HG03575 (cell line): ENCODE data around the gene C10orf95.

ENCODE experiments used
- ATAC-seq: cut with Tn5 transposase; IDR thresholded peaks from one replicate; pipeline ENCODE4 v1.9.1; 2021; ENCODE audit not compliant: unreplicated experiment, insufficient number of reproducible peaks, low FRiP score; ENCODE audit errors: extremely low read depth

C10orf95 gene

GRCh38 chr10:102408131-102408727, 43.1 kb downstream of the C10orf95 start:
- no peak for ATAC-seq

GRCh38 chr10:102407425-102408130, 43.8 kb downstream of the C10orf95 start:
- no peak for ATAC-seq

- no peak for ATAC-seq
Observed at GRCh38 chr10:102406815-102407214, 44.5 kb downstream of the C10orf95 start.

GRCh38 chr10:102405632-102406031, 45.7 kb downstream of the C10orf95 start:
- ATAC-seq = no peak

GRCh38 chr10:102405108-102405571, 46.2 kb downstream of the C10orf95 start:
- no peak for ATAC-seq

- ATAC-seq = no peak
Observed at GRCh38 chr10:102404361-102405107, 46.8 kb downstream of the C10orf95 start.

GRCh38 chr10:102403115-102403514, 48.2 kb downstream of the C10orf95 start:
- no peak for ATAC-seq

- ATAC-seq = no peak
Observed at GRCh38 chr10:102402512-102402896, 48.8 kb downstream of the C10orf95 start.

GRCh38 chr10:102401735-102402511, 49.4 kb downstream of the C10orf95 start:
- ATAC-seq = no peak

- no peak for ATAC-seq
Observed at GRCh38 chr10:102401342-102401654, 50.0 kb downstream of the C10orf95 start.

GRCh38 chr10:102400598-102401341, 50.6 kb downstream of the C10orf95 start:
- ATAC-seq = no peak

- no peak for ATAC-seq
Observed at GRCh38 chr10:102400076-102400475, 51.3 kb downstream of the C10orf95 start.
